Measurements from ENCODE around the gene AUTS2. TPM values are rescaled to one million over a fixed set of nuclear protein-coding genes. Genes with fewer than 3 reads are reported as not detected.
A peak's percentile ranks its signal among the peaks of the same experiment; 100 is the strongest.
"Not testable (repeated sequence)": the region's sequence is repeated elsewhere in the genome, so short reads cannot be mapped to it uniquely, and the experiment has no call there.

AUTS2 gene
- total RNA-seq, 1 donor from 2014 or later = 5.2 TPM

DNA sequence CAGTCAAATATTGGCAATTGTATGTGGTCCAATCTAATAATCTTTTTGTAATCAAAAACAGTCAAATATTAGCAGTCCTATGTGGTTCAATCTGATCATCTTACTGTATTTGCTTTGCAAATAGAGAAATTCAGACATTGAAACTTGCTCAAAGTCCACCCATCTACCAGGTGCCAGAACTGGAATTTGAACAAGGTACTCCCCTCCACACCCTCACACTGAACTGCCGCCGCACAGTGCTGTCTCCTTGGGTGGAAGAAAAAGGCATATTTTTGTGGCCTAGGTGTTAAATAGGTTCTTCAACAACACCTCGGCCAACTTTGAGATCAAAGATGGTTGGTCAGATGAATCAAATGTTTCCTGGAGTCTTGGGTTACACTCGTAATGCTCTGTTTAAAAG is 989.5 kb downstream of the AUTS2 start:
- DNase-seq (no peak), ATAC-seq (ENCODE audit: poor library complexity) (no peak)
- intact Hi-C loops (cut with DNase I) = no loop called here

DNA sequence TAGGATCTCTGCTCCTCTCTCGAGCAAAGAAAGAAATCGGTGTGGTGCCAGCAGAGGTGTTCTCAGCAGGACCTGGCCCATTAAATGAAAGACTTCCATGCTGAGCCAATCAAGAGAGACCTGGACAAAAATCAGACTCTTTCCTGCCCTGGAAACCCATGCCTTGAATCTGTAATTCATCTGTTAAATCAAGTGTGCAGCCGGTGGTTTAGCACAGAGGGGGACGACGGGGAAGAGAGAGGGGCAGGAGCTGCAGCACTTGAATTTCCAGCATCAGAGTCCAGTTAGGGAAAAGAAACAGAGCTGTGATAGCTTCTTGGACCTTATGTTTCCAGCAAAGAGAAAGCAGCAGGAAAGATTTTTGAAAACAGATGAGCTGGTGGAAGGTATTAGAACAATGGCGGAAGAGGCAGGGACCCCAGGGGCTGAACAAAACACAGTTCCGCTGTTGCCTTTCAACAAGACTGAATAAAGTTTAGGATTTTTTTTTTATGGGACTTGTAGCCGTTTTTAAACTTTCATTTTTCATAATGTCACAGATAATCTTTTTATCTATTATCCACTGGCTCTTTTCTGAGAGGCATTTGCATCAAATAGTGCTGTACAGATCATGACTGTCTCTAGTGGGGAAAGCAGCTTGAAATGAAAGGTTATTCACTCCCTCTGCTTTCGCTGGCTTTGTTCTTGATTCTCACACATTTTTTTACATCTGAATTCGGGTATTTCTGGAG is 990.1 kb downstream of the AUTS2 start:
- intact Hi-C loops (cut with DNase I) = no loop called here

DNA sequence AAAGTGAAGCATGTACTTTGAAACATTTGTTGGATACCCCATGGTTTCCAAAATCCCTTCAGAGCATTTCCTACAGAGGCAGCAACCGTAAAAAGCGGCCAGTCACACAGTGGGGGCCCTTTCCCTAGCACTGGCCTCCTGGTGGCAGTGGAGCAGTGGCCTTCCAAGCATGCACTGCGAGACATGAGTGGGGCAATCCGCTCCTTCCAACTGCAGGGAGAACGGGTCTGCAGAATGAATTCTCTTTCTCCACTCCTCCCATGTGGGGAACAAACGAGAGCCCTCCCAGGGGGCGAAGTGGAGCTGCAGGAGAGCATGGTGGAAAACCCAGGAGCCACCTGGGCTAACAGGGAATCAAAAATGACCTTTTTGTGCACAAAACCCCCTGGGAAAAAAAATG is 990.7 kb downstream of the AUTS2 start:
- DNase-seq (no peak), ATAC-seq (ENCODE audit: poor library complexity) (no peak)
- intact Hi-C loops (cut with DNase I) = no loop called here

More for the DNA sequence above, 990.1 kb downstream of the AUTS2 start:
- ATAC-seq (ENCODE audit: poor library complexity) (no peak), DNase-seq (no peak)

DNA sequence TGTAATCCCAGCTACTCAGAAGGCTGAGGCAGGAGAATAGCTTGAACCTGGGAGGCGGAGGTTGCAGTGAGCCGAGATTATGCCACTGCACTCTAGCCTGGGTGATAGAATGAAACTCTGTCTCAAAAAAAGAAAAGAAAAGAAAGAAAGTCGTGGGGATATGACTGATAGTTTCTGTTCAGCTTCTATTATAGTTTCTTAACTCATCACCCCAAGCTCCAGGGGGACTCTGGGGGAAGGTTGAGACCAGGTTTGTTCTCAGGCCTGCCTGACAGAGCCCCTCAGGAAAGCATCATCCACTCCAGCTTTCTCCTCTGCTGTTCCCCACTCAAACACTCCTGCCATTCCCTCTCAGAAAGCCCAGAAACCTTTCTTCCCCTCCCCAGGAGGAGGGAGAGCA is 991.3 kb downstream of the AUTS2 start:
- intact Hi-C loops (cut with DNase I) = no loop called here
- DNase-seq (no peak), ATAC-seq (ENCODE audit: poor library complexity) (no peak)

DNA sequence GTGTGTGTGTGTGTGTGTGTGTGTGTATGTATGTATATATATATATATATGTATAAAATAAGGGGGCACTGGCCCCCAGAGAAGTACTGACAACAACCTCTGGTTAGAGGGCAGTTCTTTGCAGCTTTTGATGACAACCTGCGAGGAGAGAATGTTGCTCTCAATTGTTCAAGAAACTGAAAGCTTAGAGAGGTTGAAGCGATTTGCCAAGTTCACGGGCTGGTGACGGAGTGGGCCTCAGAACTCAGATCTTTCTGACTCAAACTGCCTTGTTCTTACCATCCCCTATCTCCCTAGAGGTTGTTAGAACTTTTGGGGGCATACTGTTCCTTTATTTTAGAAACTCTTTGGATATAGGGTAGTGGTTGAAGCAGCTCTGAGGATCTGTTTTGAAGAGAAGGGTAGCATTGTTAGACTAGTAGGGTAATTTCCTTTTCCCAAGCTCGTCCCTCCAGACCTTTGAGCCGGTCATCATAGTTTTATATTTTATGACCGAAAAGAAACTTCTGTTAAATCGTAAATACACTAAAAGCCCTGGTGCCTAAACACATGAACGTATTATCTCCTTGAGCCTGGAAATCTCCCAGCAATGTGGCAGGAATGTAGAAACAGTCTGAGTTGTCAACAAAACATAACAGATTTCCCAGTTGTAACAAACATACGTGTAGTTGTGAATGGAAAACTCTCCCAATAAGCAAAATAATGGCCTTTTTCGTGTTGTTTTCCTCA is 992.0 kb downstream of the AUTS2 start:
- ATAC-seq (ENCODE audit: poor library complexity) (no peak), DNase-seq (no peak)
- intact Hi-C loops (cut with DNase I) = no loop called here

DNA sequence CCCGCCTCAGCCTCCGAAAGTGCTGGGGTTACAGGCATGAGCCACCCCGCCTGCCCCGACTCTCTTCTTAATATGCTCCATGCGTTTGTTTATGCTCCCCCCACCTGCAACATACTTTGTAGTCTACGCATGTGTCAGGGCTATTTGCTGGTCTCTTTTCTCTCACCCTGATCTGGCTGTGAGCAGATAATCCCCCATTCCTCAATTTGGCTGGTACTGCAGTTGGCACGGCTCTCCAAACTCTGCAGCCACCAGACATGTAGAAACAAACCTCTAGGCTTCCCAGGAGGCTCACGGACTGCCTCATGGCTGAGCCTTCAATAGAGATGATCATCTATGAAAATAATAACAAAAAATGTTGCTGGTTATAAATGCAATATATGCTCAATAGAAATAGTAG is 993.4 kb downstream of the AUTS2 start:
- intact Hi-C loops (cut with DNase I) = no loop called here
- no peak for DNase-seq
- no peak for ATAC-seq (ENCODE audit: poor library complexity)

DNA sequence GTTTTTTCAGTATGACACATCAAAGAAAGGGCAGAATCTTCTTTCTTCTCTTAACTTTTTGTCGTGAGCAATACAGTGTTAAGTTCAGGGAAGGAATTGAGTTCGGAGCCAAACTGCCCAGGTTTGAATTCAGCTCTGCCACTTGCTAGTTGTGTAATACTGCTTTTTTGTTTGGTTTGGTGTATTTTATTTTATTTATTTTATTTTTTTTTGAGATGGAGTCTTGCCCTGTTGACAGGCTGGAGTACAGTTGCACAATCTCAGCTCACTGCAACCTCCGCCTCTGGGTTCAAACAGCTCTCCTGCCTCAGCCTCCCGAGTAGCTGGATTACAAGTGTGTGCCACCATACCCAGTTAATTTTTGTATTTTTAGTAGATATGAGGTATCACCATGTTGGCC is 993.9 kb downstream of the AUTS2 start:
- intact Hi-C loops (cut with DNase I) = no loop called here
- no peak for ATAC-seq (ENCODE audit: poor library complexity)
- no peak for DNase-seq

DNA sequence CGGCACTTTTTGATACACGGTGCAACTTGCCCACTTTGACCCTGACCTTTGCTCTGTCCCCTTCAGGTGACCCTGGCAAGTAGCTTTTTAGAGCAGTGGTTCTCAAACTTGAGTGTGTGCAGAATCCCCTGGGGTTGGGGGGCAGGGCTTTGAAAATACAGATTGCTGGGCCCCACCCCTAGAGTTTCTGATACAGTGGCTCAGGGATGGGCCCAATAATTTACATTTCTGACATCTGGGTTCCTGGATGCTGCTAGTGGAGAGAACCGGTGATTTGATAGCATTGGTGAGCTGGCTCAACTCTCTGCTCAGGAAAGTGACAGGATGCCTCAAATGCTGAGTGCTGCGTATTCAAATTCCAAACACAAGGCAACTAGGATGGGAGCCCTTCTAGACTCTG is 995.9 kb downstream of the AUTS2 start:
- DNase-seq = no peak
- ATAC-seq (ENCODE audit: poor library complexity) = no peak
- intact Hi-C loops (cut with DNase I) = no loop called here

DNA sequence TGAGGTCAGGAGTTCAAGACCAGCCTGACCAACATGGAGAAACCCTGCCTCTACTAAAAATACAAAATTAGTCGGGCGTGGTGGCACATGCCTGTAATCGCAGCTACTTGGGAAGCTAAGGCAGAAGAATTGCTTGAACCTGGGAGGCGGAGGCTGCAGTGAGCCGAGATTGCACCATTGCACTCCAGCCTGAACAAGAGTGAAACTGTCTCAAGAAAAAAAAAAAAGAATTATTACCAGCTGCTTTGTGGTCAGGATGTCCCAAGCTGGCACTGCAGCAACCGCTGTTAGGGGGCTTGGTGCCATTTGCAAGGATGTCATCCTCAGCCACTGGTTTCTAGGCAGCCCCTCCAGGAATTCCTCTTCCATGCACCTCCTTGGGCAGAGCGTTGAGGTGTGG is 996.6 kb downstream of the AUTS2 start:
- intact Hi-C loops (cut with DNase I); DNase-seq; ATAC-seq (ENCODE audit: poor library complexity): not testable (repeated sequence)

DNA sequence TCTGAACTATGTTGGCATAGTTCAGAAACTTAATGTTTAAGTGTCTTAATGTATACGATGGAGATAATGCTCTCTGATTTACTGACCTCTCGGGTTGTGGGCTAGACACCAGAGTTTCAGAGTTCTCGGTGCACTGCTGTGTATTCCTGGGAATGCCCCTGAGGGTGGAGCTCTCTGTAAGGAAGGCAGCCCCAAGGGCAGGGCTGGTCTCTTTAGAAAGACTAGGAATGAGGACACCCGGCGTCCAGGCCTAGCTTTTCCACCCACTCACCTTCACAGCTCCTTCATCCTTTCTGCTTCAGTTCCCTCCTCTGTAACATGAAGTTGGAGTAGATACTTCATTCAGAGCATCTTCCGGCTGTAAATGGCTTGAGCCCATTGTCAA is 997.1 kb downstream of the AUTS2 start:
- DNase-seq (no peak), ATAC-seq (ENCODE audit: poor library complexity) (no peak)
- intact Hi-C loops (cut with DNase I) = no loop called here

DNA sequence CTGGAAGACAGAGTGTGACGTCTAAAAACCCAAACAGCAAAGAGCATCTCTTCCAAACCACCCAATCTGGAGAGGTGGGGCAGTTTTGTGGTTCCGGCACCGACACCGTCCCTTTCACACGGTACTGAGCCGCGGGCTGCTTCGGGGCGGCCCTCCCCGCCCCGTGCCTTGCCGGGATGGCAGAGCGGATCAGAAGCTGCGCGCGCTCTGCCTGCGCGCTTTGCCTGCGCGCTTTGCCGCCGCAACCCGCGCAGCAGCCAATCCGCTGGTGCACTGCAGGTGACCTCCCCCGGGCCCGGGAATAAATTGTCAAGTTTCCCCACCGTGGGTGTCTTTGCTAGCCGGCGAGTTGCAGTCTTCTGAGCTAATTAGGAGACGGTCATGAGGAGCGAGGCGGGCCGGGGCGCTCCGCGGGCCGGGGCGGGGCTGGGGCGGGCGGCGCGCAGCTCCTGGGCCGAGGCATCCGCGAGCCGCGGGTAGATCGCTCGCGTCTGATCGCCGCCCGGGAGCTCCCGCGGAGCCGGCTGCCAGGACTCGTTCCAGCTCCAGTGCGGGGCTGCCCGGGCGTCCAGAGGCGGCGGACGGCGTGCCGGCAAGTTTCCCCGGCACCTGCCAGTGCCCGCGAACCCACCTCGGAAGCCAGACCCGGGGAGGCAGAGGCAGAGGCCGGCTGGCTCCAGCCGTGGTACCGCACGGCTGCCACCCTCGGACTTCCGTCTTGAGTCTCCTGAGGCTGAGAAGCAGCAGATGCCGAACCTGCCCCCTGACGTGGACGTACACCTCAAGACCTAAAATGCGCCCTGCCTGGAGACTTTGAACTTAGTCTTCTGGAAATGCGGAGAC is 997.7 kb downstream of the AUTS2 start:
- DNase-seq (no peak), ATAC-seq (ENCODE audit: poor library complexity) (peak; percentile 49)
- intact Hi-C loops (cut with DNase I) = no loop called here

DNA sequence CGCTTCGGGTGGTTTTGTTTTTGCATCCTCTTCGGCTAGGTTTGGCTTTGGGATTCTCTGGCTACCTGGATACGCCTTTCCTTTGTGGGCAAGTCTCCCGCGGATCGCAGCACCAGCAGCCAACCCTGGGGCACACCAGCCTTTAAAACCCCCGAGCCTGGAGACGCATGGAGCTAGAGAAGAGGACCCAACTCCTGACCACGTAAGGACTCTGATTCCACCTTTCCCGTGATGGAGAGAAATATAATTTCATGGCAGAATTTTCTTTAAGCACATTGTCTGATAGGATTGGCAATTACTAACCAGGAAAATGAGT is 998.3 kb downstream of the AUTS2 start:
- DNase-seq (no peak), ATAC-seq (ENCODE audit: poor library complexity) (no peak)
- intact Hi-C loops (cut with DNase I) = no loop called here

DNA sequence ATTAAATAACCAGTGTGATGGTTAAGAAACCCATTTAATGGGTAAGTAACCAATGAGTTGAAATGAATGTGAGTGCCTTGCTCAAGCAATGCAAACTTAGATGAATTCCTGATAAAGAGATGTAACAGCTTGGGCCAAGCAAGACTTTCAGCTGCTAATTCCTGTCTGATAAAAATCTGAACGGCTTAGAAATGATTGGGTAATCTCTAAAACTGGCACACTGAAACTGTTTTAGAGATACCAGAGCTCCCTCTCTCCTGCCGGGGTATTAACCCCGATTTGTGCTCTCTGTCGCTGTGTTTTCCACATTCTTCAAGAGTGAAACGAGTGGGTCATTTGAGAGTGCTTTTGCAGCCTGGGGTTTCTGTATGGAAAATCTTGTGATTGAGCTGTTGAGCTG is 998.8 kb downstream of the AUTS2 start:
- intact Hi-C loops (cut with DNase I) = no loop called here
- no peak for DNase-seq
- ATAC-seq (ENCODE audit: poor library complexity) = no peak

DNA sequence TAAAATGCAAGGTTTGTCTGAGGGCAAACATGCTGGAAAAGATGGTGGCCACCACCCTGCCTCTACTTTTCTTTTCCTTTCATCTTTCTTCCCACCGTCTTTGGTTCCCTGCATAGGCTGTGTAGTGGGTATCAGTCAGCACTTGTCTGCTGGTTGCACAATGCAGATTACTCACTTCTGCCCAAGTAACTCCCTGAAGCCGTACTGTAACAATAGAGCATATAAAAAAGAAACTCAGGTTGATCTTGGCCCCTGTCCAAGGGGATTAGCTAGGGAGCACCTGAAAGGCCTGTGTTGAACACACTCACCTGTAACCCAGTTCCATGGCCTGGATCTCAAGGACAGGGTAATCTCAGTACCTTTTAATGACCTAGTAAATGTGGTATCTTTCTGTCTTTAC is 1000.7 kb downstream of the AUTS2 start:
- intact Hi-C loops (cut with DNase I) = no loop called here
- ATAC-seq (ENCODE audit: poor library complexity) (no peak), DNase-seq (no peak)

DNA sequence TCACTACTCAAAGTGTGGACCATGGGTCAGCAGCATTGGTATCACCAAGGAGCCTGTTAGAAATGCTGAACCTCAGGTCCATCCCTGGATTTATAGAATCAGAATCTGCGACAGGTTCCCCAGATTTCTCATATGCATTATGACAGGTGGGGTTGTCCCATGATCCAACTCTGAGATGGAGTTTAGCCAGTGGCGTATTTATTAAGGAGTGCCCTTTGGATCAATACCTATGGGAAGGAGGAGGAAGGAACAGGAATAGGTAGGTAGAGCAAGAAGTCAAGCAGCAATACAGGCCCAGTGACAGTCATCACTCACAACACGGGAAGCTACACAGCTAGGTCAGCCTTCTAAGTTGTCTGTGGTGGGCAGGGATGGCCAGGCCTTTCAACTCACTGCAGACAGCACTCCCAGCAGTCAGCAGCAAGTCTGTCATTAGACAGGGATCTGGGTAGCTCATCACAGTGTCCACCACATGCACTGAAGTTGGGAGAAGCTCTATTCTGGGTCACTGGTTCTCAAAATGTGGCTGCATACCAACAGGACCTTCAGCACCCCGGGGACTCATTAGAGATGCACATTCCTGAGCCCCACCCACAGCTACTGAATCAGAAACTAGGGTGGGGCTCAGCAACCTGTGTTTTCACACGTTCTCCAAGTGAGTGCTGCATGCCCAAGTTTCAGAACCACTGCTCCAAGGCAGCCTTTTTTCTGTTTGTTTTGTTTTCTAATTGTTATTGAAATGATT is 1001.3 kb downstream of the AUTS2 start:
- ATAC-seq (ENCODE audit: poor library complexity) (no peak), DNase-seq (no peak)
- intact Hi-C loops (cut with DNase I) = no loop called here

DNA sequence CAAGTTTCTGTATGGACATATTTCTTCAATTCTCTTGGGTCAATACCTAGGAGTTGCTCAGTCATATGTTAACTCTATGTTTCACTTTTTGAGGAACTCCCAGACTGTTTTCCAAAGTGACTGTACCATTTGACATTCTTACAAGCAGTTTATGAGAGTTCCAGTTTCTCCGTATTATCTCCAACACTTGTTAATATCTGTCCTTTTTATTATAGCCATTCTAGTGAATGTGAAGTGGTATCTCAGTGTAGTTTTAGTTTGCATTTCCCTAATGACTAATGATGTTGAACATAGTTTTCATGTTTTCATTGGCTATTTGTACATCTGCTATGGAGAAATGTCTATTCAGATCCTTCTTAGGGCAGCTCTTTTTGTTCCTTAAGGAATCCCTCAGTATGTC is 1002.7 kb downstream of the AUTS2 start:
- no peak for DNase-seq
- intact Hi-C loops (cut with DNase I) = no loop called here

DNA sequence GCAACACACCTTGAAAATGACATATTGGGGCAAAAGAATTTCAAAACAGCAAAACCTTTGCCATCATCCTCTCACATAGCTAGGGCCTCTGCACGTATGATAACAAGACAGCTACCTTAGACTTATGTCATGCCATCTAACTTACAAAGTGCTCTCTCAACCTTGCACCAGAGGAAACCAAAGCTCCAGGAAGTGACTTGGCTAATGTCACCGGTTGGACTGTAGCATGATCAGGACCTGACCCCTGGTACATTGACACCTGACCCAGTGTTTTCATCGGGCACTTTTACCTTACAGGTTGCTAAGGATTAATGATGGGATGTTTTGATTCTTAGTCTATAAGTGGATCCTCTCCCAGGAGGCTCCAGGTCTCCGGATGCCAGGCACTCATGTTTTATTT is 1003.8 kb downstream of the AUTS2 start:
- intact Hi-C loops (cut with DNase I) = no loop called here
- ATAC-seq (ENCODE audit: poor library complexity) (no peak), DNase-seq (no peak)

More for the DNA sequence above, 1002.7 kb downstream of the AUTS2 start:
- ATAC-seq (ENCODE audit: poor library complexity) = no peak

DNA sequence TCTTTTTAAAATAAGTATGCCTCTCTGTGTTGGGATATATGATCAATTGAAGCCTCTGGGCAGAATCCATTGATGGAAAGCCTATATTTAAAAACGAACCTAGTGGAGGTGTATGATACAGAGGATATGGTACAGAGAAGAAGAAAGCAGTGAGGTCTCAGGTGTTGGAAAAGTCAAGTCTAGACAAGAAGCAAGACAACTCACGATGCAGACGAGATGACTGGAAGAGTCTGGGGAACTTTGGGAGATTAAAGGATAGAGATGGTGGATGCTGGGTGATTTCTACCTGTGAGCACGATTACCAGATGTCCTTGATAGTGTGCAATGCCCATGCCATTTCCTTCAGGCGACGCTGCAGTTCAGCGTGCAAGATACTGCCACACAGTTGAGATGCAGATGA is 1009.0 kb downstream of the AUTS2 start:
- intact Hi-C loops (cut with DNase I) = no loop called here
- ATAC-seq (ENCODE audit: poor library complexity) = no peak
- no peak for DNase-seq

DNA sequence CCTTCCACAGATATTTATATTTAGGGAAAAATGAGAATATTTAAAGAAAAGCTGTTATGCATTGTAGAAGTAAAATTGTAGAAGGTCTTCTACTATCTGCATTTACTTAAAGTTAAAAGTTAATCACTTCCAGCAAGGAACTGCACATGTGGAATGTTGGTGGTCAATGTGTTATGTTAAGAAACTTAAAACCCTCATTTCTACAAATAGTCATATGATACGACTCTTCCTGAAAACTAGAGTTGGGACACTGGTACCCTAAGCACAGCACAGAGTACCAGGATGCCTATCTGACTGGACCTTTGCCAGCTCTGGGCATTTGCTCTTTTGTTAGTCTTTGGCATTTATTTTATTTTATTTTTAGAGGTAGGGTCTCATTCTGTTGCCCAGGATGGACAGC is 1009.5 kb downstream of the AUTS2 start:
- ATAC-seq (ENCODE audit: poor library complexity) = no peak
- DNase-seq = no peak
- intact Hi-C loops (cut with DNase I) = no loop called here
